HepG2 (cell line): Measurements from ENCODE around the gene TMEM184C. TPM values are rescaled to one million over a fixed set of nuclear protein-coding genes. Genes with fewer than 3 reads are reported as not detected.

Experiments used
- ATAC-seq: fragments of 200-7000 bp; cut with Tn5 transposase; 3 replicates; pipeline ENCODE4 v1.9.1; 2020; ENCODE audit warnings: mild to moderate bottlenecking, moderate library complexity
- BruUV-seq: library from RNA; stranded (reverse); fragments of 400-500 nt; replicated peaks from 2 replicates; lab custom pipeline; 2021; lab: Mats Ljungman, UMichigan
- CTCF ChIA-PET: fragments of 300-600 bp; formaldehyde crosslinking; extraction: SDS; loops from one replicate; lab custom pipeline; 2021; ENCODE audit warnings: low total read pairs, inconsistent platforms, low intra/inter-chr PET ratio; lab: Yijun Ruan, JAX
- POLR2A ChIA-PET: fragments of 350-600 bp; sonication (Branson Sonifier 250); formaldehyde crosslinking; loops from one replicate; lab custom pipeline; 2020; ENCODE audit warnings: antibody characterized with exemption, inconsistent platforms; lab: Yijun Ruan, JAX
- DNase-seq: peaks from one replicate; pipeline ENCODE4 v3.0.0-alpha.2; 2015; ENCODE audit warnings: low spot score
- FAIRE-seq: peaks from 3 replicates; lab custom pipeline; 2011; peaks lifted over from hg19 to GRCh38; lab: Jason Lieb, UNC
- H2AFZ ChIP-seq: one replicate; pipeline ENCODE4 v1.6.1; 2011; ENCODE audit warnings: low read length, inconsistent platforms
- H3K27ac ChIP-seq: fragments of 300-600 bp; 3 replicates; pipeline ENCODE4 v1.8.0; 2011; ENCODE audit warnings: mixed run types, mild to moderate bottlenecking, mixed read lengths, low read length, inconsistent platforms; ENCODE audit not compliant: insufficient read depth; ENCODE audit errors: extremely low read length
- H3K27me3 ChIP-seq, 2 experiments: fragments of 200-600 bp in 1 of 2; 2 replicates in 1 of 2; 3 replicates in 1 of 2; pipeline versions ENCODE4 v1.6.0 to v1.8.0; 2011; ENCODE audit warnings: low read length in 2 of 2, mild to moderate bottlenecking in 2 of 2, moderate library complexity in 2 of 2, inconsistent platforms in 1 of 2; ENCODE audit not compliant: insufficient read depth in 2 of 2, control insufficient read depth in 1 of 2
- H3K36me3 ChIP-seq, 2 experiments: fragments of 200-600 bp in 1 of 2; replicated peaks in 1 of 2; 2 replicates in 1 of 2; 3 replicates in 1 of 2; pipeline versions ENCODE4 v1.5.1 to v1.8.0; 2011; ENCODE audit warnings: low read length in 2 of 2, inconsistent platforms in 1 of 2; ENCODE audit not compliant: insufficient read depth in 2 of 2, control insufficient read depth in 1 of 2
- H3K4me1 ChIP-seq: 2 replicates; pipeline ENCODE4 v1.5.1; 2012; ENCODE audit warnings: low read length, inconsistent platforms; ENCODE audit not compliant: insufficient read depth
- H3K4me2 ChIP-seq: 2 replicates; pipeline ENCODE4 v1.6.0; 2011; ENCODE audit warnings: low read depth, low read length, inconsistent platforms
- H3K4me3 ChIP-seq, 3 experiments: fragments of 200-600 bp in 1 of 3; sonication (generic), shearing (Covaris generic) in 1 of 3; replicated peaks in 1 of 3; 2 replicates each; pipeline ENCODE4 v1.5.1; 2011 to 2016; ENCODE audit warnings: low read length in 3 of 3, inconsistent platforms in 2 of 3, low read depth in 2 of 3, mild to moderate bottlenecking in 2 of 3, control low read depth in 1 of 3, mixed read lengths in 1 of 3; ENCODE audit not compliant: insufficient read depth in 1 of 3
- H3K79me2 ChIP-seq: one replicate; pipeline ENCODE4 v1.6.1; 2011; ENCODE audit warnings: low read length, inconsistent platforms; ENCODE audit not compliant: insufficient read depth
- H3K9ac ChIP-seq: 2 replicates; pipeline ENCODE4 v1.6.0; 2011; ENCODE audit warnings: mild to moderate bottlenecking, low read depth, low read length, inconsistent platforms; ENCODE audit not compliant: insufficient read depth
- H3K9me3 ChIP-seq: 2 replicates; pipeline ENCODE4 v1.5.1; 2012; ENCODE audit warnings: mild to moderate bottlenecking, low read length
- H4K20me1 ChIP-seq: 2 replicates; pipeline ENCODE4 v1.6.0; 2011; ENCODE audit warnings: inconsistent platforms, mild to moderate bottlenecking, low read length, moderate library complexity; ENCODE audit not compliant: insufficient read depth
- ATF7 ChIP-seq, 2 experiments: fragments of 450-650 bp in 1 of 2; sonication (generic) in 1 of 2; formaldehyde crosslinking in 1 of 2; IDR thresholded peaks; 2 replicates each; pipeline versions ENCODE4 v1.4.0 to v1.6.1; 2016 to 2020; ENCODE audit warnings: antibody characterized with exemption in 1 of 2, mild to moderate bottlenecking in 1 of 2, missing genetic modification reagents in 1 of 2
- BCL6 ChIP-seq: IDR thresholded peaks from 2 replicates; pipeline ENCODE4 v1.6.1; 2016; ENCODE audit warnings: missing genetic modification reagents, missing compliant biosample characterization
- CEBPB ChIP-seq: IDR thresholded peaks from 2 replicates; pipeline ENCODE4 v1.6.1; 2011; ENCODE audit warnings: low read depth, low read length, improper control_type of control experiment, borderline replicate concordance
- CEBPG ChIP-seq: IDR thresholded peaks from 2 replicates; pipeline ENCODE4 v1.6.1; 2016
- ELF3 ChIP-seq: IDR thresholded peaks from 2 replicates; pipeline ENCODE4 v1.6.1; 2016; ENCODE audit warnings: missing genetic modification reagents, missing compliant biosample characterization
- GATAD2A ChIP-seq: IDR thresholded peaks from 2 replicates; pipeline ENCODE4 v1.6.1; 2016
- HMG20A ChIP-seq: IDR thresholded peaks from 2 replicates; pipeline ENCODE4 v1.6.1; 2016; ENCODE audit warnings: borderline replicate concordance
- PHF8 ChIP-seq: sonication (generic); formaldehyde crosslinking; IDR thresholded peaks from 2 replicates; pipeline ENCODE4 v1.5.0; 2020; ENCODE audit warnings: missing genetic modification reagents
- SOX13 ChIP-seq, 3 experiments: fragments of 450-650 bp in 1 of 3; sonication (generic) in 1 of 3; formaldehyde crosslinking in 1 of 3; IDR thresholded peaks in 2 of 3; conservative IDR thresholded peaks in 1 of 3; 2 replicates each; pipeline versions ENCODE4 v1.5.0 to v1.6.1; 2016 to 2020; ENCODE audit warnings: antibody characterized with exemption in 1 of 3, mild to moderate bottlenecking in 1 of 3, missing compliant biosample characterization in 1 of 3, missing genetic modification reagents in 1 of 3, moderate library complexity in 1 of 3
- SOX5 ChIP-seq: IDR thresholded peaks from 2 replicates; pipeline ENCODE4 v1.6.1; 2016; ENCODE audit warnings: borderline replicate concordance
- SOX6 ChIP-seq, 2 experiments: fragments of 450-650 bp in 1 of 2; sonication (generic) in 1 of 2; formaldehyde crosslinking in 1 of 2; IDR thresholded peaks; 2 replicates each; pipeline versions ENCODE4 v1.4.0 to v1.6.1; 2017 to 2020; ENCODE audit warnings: antibody characterized with exemption in 1 of 2, mild to moderate bottlenecking in 1 of 2, missing genetic modification reagents in 1 of 2
- ZNF121 ChIP-seq: sonication (generic); formaldehyde crosslinking; IDR thresholded peaks from 2 replicates; pipeline ENCODE4 v1.5.0; 2020; ENCODE audit warnings: mild to moderate bottlenecking, missing genetic modification reagents
- WGBS: methylation state at CpG from one replicate; pipeline ENCODE4 v1.1.6; 2017; ENCODE audit warnings: low lambda C conversion rate; 5-methylcytosine and 5-hydroxymethylcytosine counted together
- in situ Hi-C: cut with HindIII; loops from 2 replicates; pipeline ENCODE4 v1.10.0; 2017; ENCODE audit warnings: low pct_unique_long_range_greater_than_20kb; ENCODE audit not compliant: extremely low pct_ligation_motif_present
- intact Hi-C: fragments of 100-400 bp; cut with micrococcal nuclease; formaldehyde crosslinking; loops from one replicate; pipeline ENCODE4 v1.10.0; 2022; ENCODE audit not compliant: unreplicated experiment
- polyA plus RNA-seq, 8 experiments: library from polyadenylated mRNA; depleted of rRNA in 3 of 8; stranded (reverse) in 7 of 8; unstranded in 1 of 8; fragments of >200 nt; fragmentation: Illumina TruSeq in 4 of 8; extraction: Trizol in 4 of 8; gene quantifications; 2 replicates each; pipeline versions ENCODE4 v1.2.1 to v1.2.3, GENCODE V29; 2011 to 2016; ENCODE audit warnings: low read depth in 4 of 8, missing spikeins in 1 of 8, mixed read lengths in 1 of 8; ENCODE audit not compliant: insufficient read depth in 1 of 8
- total RNA-seq, 5 experiments: library from RNA; depleted of rRNA; stranded (reverse); fragments of >200 nt; fragmentation: Illumina TruSeq; extraction: Trizol; gene quantifications; 2 replicates each; pipeline ENCODE4 v1.2.3, GENCODE V29; 2016; ENCODE audit warnings: low read depth in 1 of 5
- TF ChIP-seq, protein P1 (sequence below), 2 experiments: fragments of 450-650 bp in 1 of 2; sonication (generic) in 1 of 2; formaldehyde crosslinking; IDR thresholded peaks; 2 replicates each; pipeline versions ENCODE4 v1.5.0 to v1.8.0; 2020 to 2022; ENCODE audit warnings: mild to moderate bottlenecking in 1 of 2, missing genetic modification reagents in 1 of 2
- TF ChIP-seq, protein P2 (sequence below): sonication (generic); formaldehyde crosslinking; IDR thresholded peaks from 2 replicates; pipeline ENCODE4 v1.5.0; 2020; ENCODE audit warnings: missing genetic modification reagents

Gene TMEM184C
- total and polyA plus RNA-seq, 2 of the 13 experiments (the other 11 are each of a cell fraction or from before 2014, with no cell fraction given) = 13.9 to 26.1 TPM

DNA sequence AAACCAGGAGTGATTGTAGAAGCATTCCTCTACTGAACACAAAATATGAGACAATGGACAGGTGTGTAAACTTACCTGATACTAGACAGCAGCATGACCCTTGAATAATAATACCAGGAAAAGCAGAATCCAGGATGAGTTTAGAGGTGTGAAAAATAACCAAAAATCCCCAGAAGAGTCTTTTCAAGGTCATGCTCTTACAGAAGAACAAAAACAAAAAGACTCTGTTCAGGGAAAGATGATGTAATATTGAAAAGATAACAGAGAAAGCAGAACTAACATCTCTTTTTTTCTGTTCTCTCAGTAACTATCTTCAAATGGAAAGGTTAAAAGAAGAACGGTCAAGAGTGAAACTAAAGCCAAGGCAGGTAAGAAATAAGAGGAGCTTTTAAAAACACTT is 100.7 kb downstream of the TMEM184C start:
- FAIRE-seq (no peak), ATAC-seq (no peak), DNase-seq (no peak)
- Histone ChIP-seq H4K20me1 (no peaks in the 10 kb centered on the region), H2AFZ (no peak overlapping the region), H3K4me1 (peaks cover 2% of the 10 kb centered on the region), H3K36me3 (no peaks in the 10 kb centered on the region), H3K4me3 (no peak overlapping the region), H3K27me3 (no peaks in the 10 kb centered on the region), H3K79me2 (no peaks in the 10 kb centered on the region), H3K27ac (no peak overlapping the region), H3K9ac (no peak overlapping the region), H3K9me3 (no peaks in the 10 kb centered on the region), H3K4me2 (no peak overlapping the region)
- TF ChIP-seq SOX5 (CRISPR knock-in tag) (peak; percentile 40; the same call in 1 of the 2 replicates), ELF3 (no peak), ZNF121 (CRISPR knock-in tag) (no peak), CEBPG (peak; percentile 20; the same call in 1 of the 2 replicates), SOX13 (IDR thresholded peaks at IDR 0.05) (no peak), SOX13 (CRISPR knock-in tag; conservative IDR thresholded peaks at IDR 0.05 in 1 of 2, IDR thresholded peaks at IDR 0.05 in 1 of 2) (peak in 1 of 2 experiments; percentile 51; a peak in 1 of 4 replicates), GATAD2A (0 out of 2 replicates have a peak, but pooled peaks have one; percentile 29), CEBPB (peak; percentile 22; the same call in 1 of the 2 replicates), BCL6 (CRISPR knock-in tag) (peak; percentile 76), PHF8 (no peak), ATF7 (IDR thresholded peaks at IDR 0.05) (peak; percentile 45), ATF7 (CRISPR knock-in tag; IDR thresholded peaks at IDR 0.05) (no peak), HMG20A (peak; percentile 29; the same call in 1 of the 2 replicates), SOX6 (IDR thresholded peaks at IDR 0.05) (no peak), SOX6 (CRISPR knock-in tag; IDR thresholded peaks at IDR 0.05) (peak; percentile 13; the same call in 1 of the 2 replicates)
- TF ChIP-seq, protein P1, sequence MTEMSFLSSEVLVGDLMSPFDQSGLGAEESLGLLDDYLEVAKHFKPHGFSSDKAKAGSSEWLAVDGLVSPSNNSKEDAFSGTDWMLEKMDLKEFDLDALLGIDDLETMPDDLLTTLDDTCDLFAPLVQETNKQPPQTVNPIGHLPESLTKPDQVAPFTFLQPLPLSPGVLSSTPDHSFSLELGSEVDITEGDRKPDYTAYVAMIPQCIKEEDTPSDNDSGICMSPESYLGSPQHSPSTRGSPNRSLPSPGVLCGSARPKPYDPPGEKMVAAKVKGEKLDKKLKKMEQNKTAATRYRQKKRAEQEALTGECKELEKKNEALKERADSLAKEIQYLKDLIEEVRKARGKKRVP (CRISPR knock-in tag; IDR thresholded peaks at IDR 0.05) = peak in 1 of 2 experiments; percentile 73; a peak in 2 of 4 replicates
- TF ChIP-seq, protein P2, sequence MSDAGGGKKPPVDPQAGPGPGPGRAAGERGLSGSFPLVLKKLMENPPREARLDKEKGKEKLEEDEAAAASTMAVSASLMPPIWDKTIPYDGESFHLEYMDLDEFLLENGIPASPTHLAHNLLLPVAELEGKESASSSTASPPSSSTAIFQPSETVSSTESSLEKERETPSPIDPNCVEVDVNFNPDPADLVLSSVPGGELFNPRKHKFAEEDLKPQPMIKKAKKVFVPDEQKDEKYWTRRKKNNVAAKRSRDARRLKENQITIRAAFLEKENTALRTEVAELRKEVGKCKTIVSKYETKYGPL = no peak
- POLR2A ChIA-PET = no interaction called here
- intact Hi-C loops = no loop called here
- WGBS = 2% methylated on average over 1 of the region's 1 CpG
- no TSS peak for BruUV-seq
- in situ Hi-C loops = no loop called here
- CTCF ChIA-PET = no interaction called here

Other genes starting within 250 kb of the TMEM184C start
- gene EDNRA, start 136.3 kb upstream of the TMEM184C start, total RNA-seq (2016; rRNA removed; fragmentation: Illumina TruSeq; extraction: Trizol) = not detected in 2 replicates
- gene EDNRA, start 136.3 kb upstream of the TMEM184C start, polyA plus RNA-seq (2011; rRNA removed) = not detected in 2 replicates
- gene PRMT9, start 66.8 kb downstream of the TMEM184C start, total RNA-seq (2016; rRNA removed; fragmentation: Illumina TruSeq; extraction: Trizol) = 9.7 and 10.4 TPM in 2 replicates
- gene PRMT9, start 66.8 kb downstream of the TMEM184C start, polyA plus RNA-seq (2011; rRNA removed) = 3.7 and 4.0 TPM in 2 replicates
- gene ARHGAP10, start 114.7 kb downstream of the TMEM184C start, total RNA-seq (2016; rRNA removed; fragmentation: Illumina TruSeq; extraction: Trizol) = 1.6 TPM in 2 replicates
- gene ARHGAP10, start 114.7 kb downstream of the TMEM184C start, polyA plus RNA-seq (2011; rRNA removed) = 0.39 and 0.45 TPM in 2 replicates